ENCODE results near the gene OTUD3.

DNA sequence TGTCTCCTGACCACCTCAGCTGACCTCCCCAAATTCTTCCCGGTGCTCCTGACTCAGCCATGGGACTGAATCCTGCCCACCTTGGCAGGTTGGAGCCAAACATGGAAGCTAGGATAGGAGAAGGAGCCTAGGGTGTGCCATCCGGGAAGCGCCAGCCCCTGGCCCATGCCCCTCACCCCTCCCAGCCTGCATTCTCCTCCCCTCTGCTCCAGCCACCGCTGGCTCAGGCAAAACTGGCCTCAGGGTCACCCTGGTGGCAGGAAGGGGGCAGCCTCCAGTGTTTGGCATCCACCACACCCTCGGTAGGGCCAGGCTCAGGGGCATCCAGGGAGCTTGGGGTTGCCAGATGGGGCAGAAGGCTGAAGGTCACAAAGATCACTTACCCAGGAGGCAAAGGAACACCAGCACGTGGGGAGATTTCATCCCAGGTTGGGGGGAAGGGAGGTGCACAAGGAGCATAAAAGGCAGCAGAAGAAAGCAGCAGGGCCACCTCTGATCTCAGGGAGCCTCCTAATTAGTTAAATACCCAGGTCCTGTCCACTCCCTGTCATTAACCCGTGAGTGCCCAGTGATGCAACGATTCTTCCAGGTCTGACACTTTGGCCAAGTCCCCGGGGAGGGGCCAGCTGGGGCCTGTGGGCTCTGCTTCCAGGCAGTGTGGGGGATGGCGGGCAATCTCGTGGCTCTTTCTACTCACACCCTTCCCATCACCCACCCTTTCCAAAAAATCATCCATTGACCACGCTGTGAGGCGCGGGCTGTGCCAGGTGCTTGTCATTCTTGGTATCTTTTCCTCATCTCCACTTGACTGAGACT lies 41.1 kb downstream of the OTUD3 start, which contains the start of gene PLA2G2E:
- TF ChIP-seq POLR2A (IDR thresholded peaks at IDR 0.05; ENCODE audit: low read length) (no peak), GATA1 (IDR thresholded peaks at IDR 0.05; ENCODE audit: low read depth, low read length) (no peak)
